IMR-90 (cell line): ENCODE measurements around the gene PLPPR3. TPM values are rescaled to one million over a fixed set of nuclear protein-coding genes. Genes with fewer than 3 reads are reported as not detected.

ENCODE experiments used
- ATAC-seq: fragments of 200-7000 bp; cut with Tn5 transposase; 2 replicates; pipeline ENCODE4 v1.9.1; 2020; ENCODE audit warnings: low read depth, mild to moderate bottlenecking, moderate library complexity
- BruUV-seq: library from RNA; stranded (reverse); fragments of 400-500 nt; replicated peaks from 2 replicates; lab custom pipeline; 2021; lab: Mats Ljungman, UMichigan
- CTCF ChIA-PET: fragments of 300-600 bp; formaldehyde crosslinking; extraction: SDS; loops from one replicate; lab custom pipeline; 2021; ENCODE audit warnings: antibody characterized with exemption; lab: Yijun Ruan, JAX
- POLR2A ChIA-PET: fragments of 300-600 bp; sonication (Branson Sonifier 250); formaldehyde crosslinking; loops from one replicate; lab custom pipeline; 2022; ENCODE audit warnings: antibody characterized with exemption; ENCODE audit not compliant: unreplicated experiment; lab: Charles Lee
- DNase-seq: peaks from one replicate; pipeline ENCODE4 v3.0.0; 2013
- H2AFZ ChIP-seq: replicated peaks from 2 replicates; pipeline ENCODE3; 2013; ENCODE audit warnings: low read length, mild to moderate bottlenecking; ENCODE audit not compliant: poor library complexity
- H2AK5ac ChIP-seq: 2 replicates; pipeline ENCODE4 v1.6.1; 2013; ENCODE audit warnings: low read depth, low read length, inconsistent platforms
- H2AK9ac ChIP-seq: replicated peaks from 2 replicates; pipeline ENCODE3; 2013; ENCODE audit warnings: mild to moderate bottlenecking, low read depth, low read length, moderate library complexity; ENCODE audit not compliant: poor library complexity
- H2BK120ac ChIP-seq: 2 replicates; pipeline ENCODE4 v1.6.1; 2013; ENCODE audit warnings: low read depth, low read length, inconsistent platforms
- H2BK15ac ChIP-seq: 3 replicates; pipeline ENCODE4 v1.6.1; 2013; ENCODE audit warnings: low read depth, low read length, inconsistent platforms
- H2BK20ac ChIP-seq: 2 replicates; pipeline ENCODE4 v1.6.1; 2013; ENCODE audit warnings: low read depth, mild to moderate bottlenecking, inconsistent platforms, low read length, moderate library complexity
- H2BK5ac ChIP-seq: 2 replicates; pipeline ENCODE4 v1.6.1; 2013; ENCODE audit warnings: mild to moderate bottlenecking, low read depth, low read length, inconsistent platforms; ENCODE audit not compliant: poor library complexity, severe bottlenecking
- H3K14ac ChIP-seq: replicated peaks from 2 replicates; pipeline ENCODE4 v1.6.1; 2013; ENCODE audit warnings: low read depth, low read length, inconsistent platforms
- H3K18ac ChIP-seq: 2 replicates; pipeline ENCODE4 v1.6.1; 2013; ENCODE audit warnings: low read depth, low read length, control low read depth
- H3K23ac ChIP-seq: 2 replicates; pipeline ENCODE4 v1.6.1; 2013; ENCODE audit warnings: low read depth, low read length, inconsistent platforms
- H3K27ac ChIP-seq: 2 replicates; pipeline ENCODE4 v1.5.1; 2013; ENCODE audit warnings: mild to moderate bottlenecking, control low read depth, low read length; ENCODE audit not compliant: insufficient read depth
- H3K27me3 ChIP-seq: 2 replicates; pipeline ENCODE4 v1.6.1; 2013; ENCODE audit warnings: low read length; ENCODE audit not compliant: control insufficient read depth, insufficient read depth
- H3K36me3 ChIP-seq: 2 replicates; pipeline ENCODE4 v1.6.1; 2013; ENCODE audit warnings: low read length, mixed read lengths; ENCODE audit not compliant: control insufficient read depth, insufficient read depth
- H3K4ac ChIP-seq: 2 replicates; pipeline ENCODE4 v1.6.1; 2013; ENCODE audit warnings: low read depth, low read length, inconsistent platforms
- H3K4me1 ChIP-seq: 2 replicates; pipeline ENCODE4 v1.6.1; 2013; ENCODE audit warnings: low read length, mixed read lengths; ENCODE audit not compliant: control insufficient read depth, insufficient read depth
- H3K4me2 ChIP-seq: 2 replicates; pipeline ENCODE4 v1.6.1; 2013; ENCODE audit warnings: low read depth, mild to moderate bottlenecking, control low read depth, low read length, moderate library complexity
- H3K4me3 ChIP-seq: 2 replicates; pipeline ENCODE4 v1.5.1; 2013; ENCODE audit warnings: low read depth, mild to moderate bottlenecking, control low read depth, low read length, moderate library complexity; ENCODE audit not compliant: insufficient read depth
- H3K56ac ChIP-seq: 2 replicates; pipeline ENCODE4 v1.6.1; 2013; ENCODE audit warnings: low read length, inconsistent platforms; ENCODE audit not compliant: insufficient read depth; ENCODE audit errors: extremely low read depth
- H3K79me1 ChIP-seq, 2 experiments: 2 replicates each; pipeline ENCODE4 v1.6.1; 2013; ENCODE audit warnings: low read length in 2 of 2, inconsistent platforms in 1 of 2, low read depth in 1 of 2
- H3K9ac ChIP-seq: 2 replicates; pipeline ENCODE4 v1.6.1; 2013; ENCODE audit warnings: low read depth, low read length, control low read depth
- H3K9me1 ChIP-seq: 2 replicates; pipeline ENCODE4 v1.6.1; 2013; ENCODE audit warnings: low read length, inconsistent platforms; ENCODE audit not compliant: insufficient read depth
- H3K9me3 ChIP-seq: 2 replicates; pipeline ENCODE4 v1.6.1; 2013; ENCODE audit warnings: low read length; ENCODE audit not compliant: control insufficient read depth, insufficient read depth
- H4K20me1 ChIP-seq: 2 replicates; pipeline ENCODE4 v1.6.1; 2013; ENCODE audit warnings: low read length, inconsistent platforms; ENCODE audit not compliant: insufficient read depth
- H4K5ac ChIP-seq: 2 replicates; pipeline ENCODE4 v1.6.1; 2013; ENCODE audit warnings: mild to moderate bottlenecking, low read depth, low read length, control low read depth
- H4K8ac ChIP-seq, 2 experiments: 2 replicates each; pipeline ENCODE4 v1.6.1; 2013; ENCODE audit warnings: low read depth in 2 of 2, low read length in 2 of 2, control low read depth in 1 of 2, inconsistent platforms in 1 of 2
- H4K91ac ChIP-seq: 2 replicates; pipeline ENCODE4 v1.6.1; 2013; ENCODE audit warnings: low read depth, low read length, inconsistent platforms; ENCODE audit not compliant: insufficient read depth
- BHLHE40 ChIP-seq: fragments of 150-350 bp; IDR thresholded peaks from 2 replicates; pipeline ENCODE4 v1.6.1; 2016; ENCODE audit warnings: mild to moderate bottlenecking, low read depth, low read length
- CEBPB ChIP-seq: IDR thresholded peaks from 2 replicates; pipeline ENCODE4 v1.6.1; 2012; ENCODE audit warnings: low read depth, low read length, improper control_type of control experiment
- ELK1 ChIP-seq: fragments of 150-350 bp; IDR thresholded peaks from 2 replicates; pipeline ENCODE4 v1.6.1; 2016; ENCODE audit warnings: low read depth, mild to moderate bottlenecking, low read length, moderate library complexity, borderline replicate concordance
- MAFK ChIP-seq: IDR thresholded peaks from 2 replicates; pipeline ENCODE4 v1.6.1; 2012; ENCODE audit warnings: low read depth, low read length, improper control_type of control experiment
- MAZ ChIP-seq: IDR thresholded peaks from 2 replicates; pipeline ENCODE4 v1.6.1; 2012; ENCODE audit warnings: low read depth, mild to moderate bottlenecking, low read length, improper control_type of control experiment, moderate library complexity, borderline replicate concordance
- MXI1 ChIP-seq: IDR thresholded peaks from 2 replicates; pipeline ENCODE4 v1.6.1; 2012; ENCODE audit warnings: low read depth, mild to moderate bottlenecking, low read length, moderate library complexity, borderline replicate concordance
- NFE2L2 ChIP-seq: fragments of 150-350 bp; IDR thresholded peaks from 2 replicates; pipeline ENCODE4 v1.6.1; 2016; ENCODE audit warnings: low read depth, mild to moderate bottlenecking, low read length
- RCOR1 ChIP-seq: IDR thresholded peaks from 2 replicates; pipeline ENCODE4 v1.6.1; 2012; ENCODE audit warnings: mild to moderate bottlenecking, low read length, improper control_type of control experiment; ENCODE audit not compliant: insufficient replicate concordance
- WGBS, 2 experiments: methylation state at CpG; one replicate each; pipeline versions ENCODE4 v1.1.5 to v1.1.7; 2013; ENCODE audit warnings: missing lambda C conversion rate in 2 of 2; ENCODE audit not compliant: insufficient read length in 1 of 2; ENCODE audit errors: extremely low coverage in 2 of 2; 5-methylcytosine and 5-hydroxymethylcytosine counted together
- dilution Hi-C: fragments of 300-500 bp; cut with HindIII; formaldehyde crosslinking; loops from one replicate; pipeline ENCODE4 v1.14.3; 2018; ENCODE audit warnings: low sequenced_read_pairs; ENCODE audit not compliant: unreplicated experiment
- in situ Hi-C: fragments of 300-500 bp; cut with MboI; formaldehyde crosslinking; loops from 3 replicates; pipeline ENCODE4 v1.14.3; 2019; ENCODE audit warnings: low sequenced_read_pairs, inconsistent platforms, mixed read lengths
- intact Hi-C: fragments of 100-400 bp; cut with micrococcal nuclease; formaldehyde crosslinking; loops from 2 replicates; pipeline ENCODE4 v1.10.0; 2022
- polyA plus RNA-seq, 3 experiments: library from polyadenylated mRNA; depleted of rRNA; stranded (reverse); fragments of >200 nt; gene quantifications; 2 replicates each; pipeline ENCODE4 v1.2.3, GENCODE V29; 2012; ENCODE audit warnings: low replicate concordance in 1 of 3
- total RNA-seq: library from RNA; depleted of rRNA; stranded (reverse); fragments of >200 nt; gene quantifications from 2 replicates; pipeline ENCODE4 v1.2.3, GENCODE V29; 2012

PLPPR3 gene
- total and polyA plus RNA-seq, 2 of the 4 experiments (the other 2 are of a cell fraction), result 0.36 to 1.2 TPM

GRCh38 chr19:814152-815078, 7.3 kb downstream of the PLPPR3 start:
- in situ Hi-C loops (no loop called here), dilution Hi-C loops (no loop called here), intact Hi-C loops (loop anchor here (1.0 kb wide), 1 partner anchor 36 kb away; no protein-coding TSS in a partner anchor)
- H4K20me1 ChIP-seq, result peaks cover 32% of the 10 kb centered on the region
- H3K4me1 ChIP-seq, result no peaks in the 10 kb centered on the region
- no peaks in the 10 kb centered on the region for H3K9me3 ChIP-seq
- no peak overlapping the region for H3K4me2 ChIP-seq
- no TSS peak for BruUV-seq
- H2BK15ac ChIP-seq, result no peak overlapping the region
- no peak overlapping the region for H3K14ac ChIP-seq
- H3K27ac ChIP-seq, result no peak overlapping the region
- ChIA-PET POLR2A (no interaction called here), CTCF (no interaction called here)
- no peak overlapping the region for H3K56ac ChIP-seq
- H2BK120ac ChIP-seq, result no peak overlapping the region
- DNase-seq, result no peak
- H4K91ac ChIP-seq, result no peak overlapping the region
- H4K8ac ChIP-seq, result no peak overlapping the region; a peak in 1 of 4 replicates
- H2AK9ac ChIP-seq, result peak overlapping the region; percentile 23
- ATAC-seq, result no peak; the same call in 1 of the 2 replicates
- H3K9me1 ChIP-seq, result no peaks in the 10 kb centered on the region
- no peak overlapping the region for H3K4me3 ChIP-seq
- H3K23ac ChIP-seq, result no peak overlapping the region
- H3K79me1 ChIP-seq, result peaks cover 8 to 13% of the 10 kb centered on the region in 2 experiments; a peak in 3 of 4 replicates
- no peak overlapping the region for H2BK5ac ChIP-seq
- H2AFZ ChIP-seq, result peak overlapping the region; percentile 49
- H2AK5ac ChIP-seq, result no peak overlapping the region
- H3K9ac ChIP-seq, result no peak overlapping the region
- 91% methylated on average over 33 of the region's 49 CpGs; no CpG with 5 or more reads in 1 of the 2 experiments for WGBS, 2 experiments
- H3K18ac ChIP-seq, result no peak overlapping the region
- peaks cover 52% of the 10 kb centered on the region for H3K36me3 ChIP-seq
- H3K4ac ChIP-seq, result no peak overlapping the region
- no peaks in the 10 kb centered on the region for H3K27me3 ChIP-seq
- no peak overlapping the region for H2BK20ac ChIP-seq
- H4K5ac ChIP-seq, result no peak overlapping the region
- TF ChIP-seq BHLHE40, result no peak
- no peak for TF ChIP-seq ELK1
- TF ChIP-seq MAZ, result no peak
- TF ChIP-seq MAFK, result no peak
- no peak for TF ChIP-seq RCOR1
- no peak for TF ChIP-seq CEBPB
- no peak for TF ChIP-seq NFE2L2
- TF ChIP-seq MXI1, result no peak
